GM12891 (cell line): ENCODE results near the gene CHST9.

Experiments
- POLR2A ChIP-seq: IDR thresholded peaks from 2 replicates; pipeline ENCODE4 v1.6.1; 2011; ENCODE audit warnings: low read depth, low read length, control low read depth
- POLR2AphosphoS5 ChIP-seq: IDR thresholded peaks from 2 replicates; pipeline ENCODE4 v1.6.1; 2011; ENCODE audit warnings: low read depth, low read length, control low read depth
- TAF1 ChIP-seq: IDR thresholded peaks from 2 replicates; pipeline ENCODE4 v1.6.1; 2011; ENCODE audit warnings: low read depth, low read length, control low read depth

DNA sequence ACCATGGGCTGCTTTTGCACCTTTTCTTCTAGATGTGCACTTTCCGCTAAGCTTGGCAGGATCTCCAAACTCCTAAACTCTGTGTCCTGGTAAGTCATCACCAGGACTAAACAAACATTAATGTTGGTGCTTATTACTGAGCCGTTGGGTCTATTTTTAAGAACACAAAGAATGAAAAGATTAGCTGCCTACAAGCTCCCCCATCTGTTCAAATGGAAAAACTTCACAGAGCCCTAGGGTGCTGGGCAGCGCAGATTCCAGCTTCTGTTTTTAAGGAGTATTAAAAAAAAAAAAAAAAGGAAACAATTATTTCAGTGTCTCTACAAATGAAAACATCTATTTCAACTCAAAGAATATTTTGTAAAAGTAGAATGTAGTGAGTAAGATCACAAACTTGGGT, 221.8 kb downstream of the CHST9 start:
- TF ChIP-seq POLR2A (no peak), POLR2AphosphoS5 (no peak), TAF1 (no peak)
